Liver (tissue), 9 donors: ENCODE results near the gene VN1R5. TPM values are rescaled to one million over a fixed set of nuclear protein-coding genes. Genes with fewer than 3 reads are reported as not detected.

ENCODE experiments used
- DNase-seq: peaks from one replicate; pipeline ENCODE4 v3.0.0-alpha.2; 2017; ENCODE audit warnings: low spot score
- H3K27ac ChIP-seq, 2 donors: one replicate each; pipeline ENCODE4 v1.7.0; 2013; ENCODE audit warnings: inconsistent platforms in 2 of 2, low read length in 2 of 2, control low read depth in 1 of 2, low read depth in 1 of 2, mild to moderate bottlenecking in 1 of 2
- H3K27me3 ChIP-seq, 4 donors: one replicate each; pipeline versions ENCODE4 v1.6.1 to v1.7.0; 2013; ENCODE audit warnings: low read length in 3 of 4, inconsistent platforms in 1 of 4, mild to moderate bottlenecking in 1 of 4, moderate library complexity in 1 of 4; ENCODE audit not compliant: control insufficient read depth in 4 of 4, insufficient read depth in 4 of 4
- H3K36me3 ChIP-seq, 4 donors: one replicate each; pipeline versions ENCODE4 v1.6.1 to v1.7.0; 2013; ENCODE audit warnings: low read length in 3 of 4, mild to moderate bottlenecking in 3 of 4, low read depth in 1 of 4, moderate library complexity in 1 of 4; ENCODE audit not compliant: control insufficient read depth in 4 of 4, insufficient read depth in 3 of 4
- H3K4me1 ChIP-seq, 4 donors: one replicate each; pipeline versions ENCODE4 v1.6.1 to v1.7.0; 2013; ENCODE audit warnings: low read length in 3 of 4, mild to moderate bottlenecking in 3 of 4, moderate library complexity in 1 of 4; ENCODE audit not compliant: control insufficient read depth in 4 of 4, insufficient read depth in 4 of 4
- H3K4me3 ChIP-seq, 3 donors: one replicate each; pipeline versions ENCODE4 v1.6.1 to v1.7.0; 2013; ENCODE audit warnings: low read length in 3 of 3, control low read depth in 1 of 3, low read depth in 1 of 3, mild to moderate bottlenecking in 1 of 3
- H3K9ac ChIP-seq, 2 donors: one replicate each; pipeline ENCODE4 v1.7.0; 2013; ENCODE audit warnings: low read length in 2 of 2, mild to moderate bottlenecking in 2 of 2, moderate library complexity in 2 of 2, control low read depth in 1 of 2, low read depth in 1 of 2
- H3K9me3 ChIP-seq, 4 donors: one replicate each; pipeline versions ENCODE4 v1.6.1 to v1.7.0; 2013; ENCODE audit warnings: low read length in 3 of 4; ENCODE audit not compliant: control insufficient read depth in 4 of 4
- ATF3 ChIP-seq: IDR thresholded peaks from 2 replicates; pipeline ENCODE4 v1.6.1; 2016; ENCODE audit warnings: antibody characterized with exemption
- EGR1 ChIP-seq, 2 donors: IDR thresholded peaks; 2 replicates each; pipeline ENCODE4 v1.6.1; 2016 to 2018; ENCODE audit warnings: antibody characterized with exemption in 2 of 2, low read depth in 2 of 2
- FOXA1 ChIP-seq: IDR thresholded peaks from 2 replicates; pipeline ENCODE4 v1.6.1; 2016; ENCODE audit warnings: antibody characterized with exemption
- FOXA2 ChIP-seq: IDR thresholded peaks from 2 replicates; pipeline ENCODE4 v1.6.1; 2016; ENCODE audit warnings: antibody characterized with exemption
- GABPA ChIP-seq, 2 donors: IDR thresholded peaks in 1 of 2; conservative IDR thresholded peaks in 1 of 2; 2 replicates each; pipeline ENCODE4 v1.6.1; 2016; ENCODE audit warnings: antibody characterized with exemption in 2 of 2, mild to moderate bottlenecking in 1 of 2, moderate library complexity in 1 of 2
- HNF4A ChIP-seq, 2 donors: conservative IDR thresholded peaks; 2 replicates each; pipeline ENCODE4 v1.6.1; 2016; ENCODE audit warnings: antibody characterized with exemption in 2 of 2, mild to moderate bottlenecking in 2 of 2
- HNF4G ChIP-seq: IDR thresholded peaks from 2 replicates; pipeline ENCODE4 v1.6.1; 2016; ENCODE audit warnings: antibody characterized with exemption
- JUND ChIP-seq, 2 donors: IDR thresholded peaks; 2 replicates each; pipeline ENCODE4 v1.6.1; 2016; ENCODE audit warnings: antibody characterized with exemption in 2 of 2
- MAX ChIP-seq: IDR thresholded peaks from 2 replicates; pipeline ENCODE4 v1.6.1; 2016; ENCODE audit warnings: antibody characterized with exemption
- NR2F2 ChIP-seq: IDR thresholded peaks from 2 replicates; pipeline ENCODE4 v1.6.1; 2016; ENCODE audit warnings: antibody characterized with exemption
- RAD21 ChIP-seq, 2 donors: IDR thresholded peaks; 2 replicates each; pipeline ENCODE4 v1.6.1; 2016; ENCODE audit warnings: antibody characterized with exemption in 2 of 2, mild to moderate bottlenecking in 2 of 2
- RXRA ChIP-seq, 2 donors: IDR thresholded peaks; 2 replicates each; pipeline ENCODE4 v1.6.1; 2017 to 2018; ENCODE audit warnings: antibody characterized with exemption in 2 of 2, mild to moderate bottlenecking in 1 of 2
- SP1 ChIP-seq: IDR thresholded peaks from 2 replicates; pipeline ENCODE4 v1.6.1; 2018; ENCODE audit warnings: antibody characterized with exemption, mild to moderate bottlenecking
- TAF1 ChIP-seq: conservative IDR thresholded peaks from 2 replicates; pipeline ENCODE4 v1.6.1; 2016; ENCODE audit warnings: antibody characterized with exemption, mild to moderate bottlenecking
- YY1 ChIP-seq: IDR thresholded peaks from 2 replicates; pipeline ENCODE4 v1.6.1; 2016; ENCODE audit warnings: antibody characterized with exemption, mild to moderate bottlenecking
- WGBS: extraction: QIAGEN DNeasy Blood & Tissue Kit; methylation state at CpG from one replicate; pipeline ENCODE4 v1.1.7; 2013; 5-methylcytosine and 5-hydroxymethylcytosine counted together
- polyA plus RNA-seq, 2 donors: library from polyadenylated mRNA; stranded (reverse) in 1 of 2; unstranded in 1 of 2; fragments of 200-250 nt in 1 of 2; fragments of >200 nt in 1 of 2; fragmentation: Nextera tagmentation in 1 of 2; extraction: Ambion mirVana in 1 of 2; gene quantifications; one replicate each; pipeline versions ENCODE4 v1.2.1 to v1.2.3, GENCODE V29; 2013 to 2015
- total RNA-seq, 2 donors: library from RNA; depleted of rRNA; stranded (reverse); fragments of >200 nt; gene quantifications; one replicate each; pipeline ENCODE4 v1.2.3, GENCODE V29; 2014
- TF ChIP-seq, protein P1 (sequence below): IDR thresholded peaks from 2 replicates; pipeline ENCODE4 v1.6.1; 2016; ENCODE audit warnings: antibody characterized with exemption
- TF ChIP-seq, protein P2 (sequence below): IDR thresholded peaks from 2 replicates; pipeline ENCODE4 v1.6.1; 2016; ENCODE audit warnings: antibody characterized with exemption, mild to moderate bottlenecking
- TF ChIP-seq, protein P3 (sequence below): fragments of 150-350 bp; IDR thresholded peaks from 2 replicates; pipeline ENCODE4 v1.5.1; 2017; ENCODE audit warnings: improper control_type of control experiment, low read depth, low read length; ENCODE audit not compliant: missing input control
- donor health status: healthy.
- donor health status: healthy.
- donor health status: healthy.
- donor health status: healthy.
- donor health status: healthy.

The VN1R5 gene
- total and polyA plus RNA-seq, 4 donors = not detected

DNA sequence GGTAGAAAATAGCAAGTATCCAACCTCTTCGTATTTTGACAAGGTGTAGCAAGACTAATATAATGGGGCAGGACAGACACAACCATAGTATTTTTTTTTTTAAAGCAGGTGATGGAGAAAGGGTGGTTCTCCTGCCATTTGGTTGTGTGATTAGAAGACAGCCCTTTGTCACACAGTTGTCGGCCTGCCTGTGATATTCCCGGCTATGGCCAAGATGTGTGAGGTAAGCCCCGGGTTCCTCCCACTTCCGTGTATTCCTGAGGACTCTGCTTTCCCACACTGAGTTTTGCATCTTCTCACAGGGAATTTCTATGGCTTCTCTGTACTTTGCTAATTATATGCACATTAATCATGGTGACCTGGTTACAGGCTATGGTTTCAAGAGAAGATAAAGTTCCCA, 39.9 kb downstream of the VN1R5 start:
- Histone ChIP-seq H3K9ac (no peak overlapping the region), H3K4me3 (no peak overlapping the region), H3K27ac (no peak overlapping the region), H3K4me1 (no peaks in the 10 kb centered on the region), H3K36me3 (peaks cover 0 to 9% (median 3%) of the 10 kb centered on the region in 4 donors), H3K9me3 (no peaks in the 10 kb centered on the region), H3K27me3 (no peaks in the 10 kb centered on the region)
- DNase-seq = no peak
- 73% methylated on average over 5 of the region's 5 CpGs for WGBS
- TF ChIP-seq TAF1 (no peak), GABPA (IDR thresholded peaks at IDR 0.05 in 1 of 2, conservative IDR thresholded peaks at IDR 0.05 in 1 of 2) (no peak), SP1 (no peak), HNF4G (no peak), HNF4A (conservative IDR thresholded peaks at IDR 0.05) (no peak), JUND (IDR thresholded peaks at IDR 0.05) (no peak), ATF3 (no peak), RAD21 (IDR thresholded peaks at IDR 0.05) (no peak), NR2F2 (no peak), RXRA (IDR thresholded peaks at IDR 0.05) (no peak), FOXA2 (no peak), FOXA1 (no peak), MAX (no peak), YY1 (no peak), EGR1 (IDR thresholded peaks at IDR 0.05; ENCODE audit: low read depth in 2 of 2) (no peak)
- TF ChIP-seq, protein P1, sequence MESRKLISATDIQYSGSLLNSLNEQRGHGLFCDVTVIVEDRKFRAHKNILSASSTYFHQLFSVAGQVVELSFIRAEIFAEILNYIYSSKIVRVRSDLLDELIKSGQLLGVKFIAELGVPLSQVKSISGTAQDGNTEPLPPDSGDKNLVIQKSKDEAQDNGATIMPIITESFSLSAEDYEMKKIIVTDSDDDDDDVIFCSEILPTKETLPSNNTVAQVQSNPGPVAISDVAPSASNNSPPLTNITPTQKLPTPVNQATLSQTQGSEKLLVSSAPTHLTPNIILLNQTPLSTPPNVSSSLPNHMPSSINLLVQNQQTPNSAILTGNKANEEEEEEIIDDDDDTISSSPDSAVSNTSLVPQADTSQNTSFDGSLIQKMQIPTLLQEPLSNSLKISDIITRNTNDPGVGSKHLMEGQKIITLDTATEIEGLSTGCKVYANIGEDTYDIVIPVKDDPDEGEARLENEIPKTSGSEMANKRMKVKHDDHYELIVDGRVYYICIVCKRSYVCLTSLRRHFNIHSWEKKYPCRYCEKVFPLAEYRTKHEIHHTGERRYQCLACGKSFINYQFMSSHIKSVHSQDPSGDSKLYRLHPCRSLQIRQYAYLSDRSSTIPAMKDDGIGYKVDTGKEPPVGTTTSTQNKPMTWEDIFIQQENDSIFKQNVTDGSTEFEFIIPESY = no peak
- TF ChIP-seq, protein P2, sequence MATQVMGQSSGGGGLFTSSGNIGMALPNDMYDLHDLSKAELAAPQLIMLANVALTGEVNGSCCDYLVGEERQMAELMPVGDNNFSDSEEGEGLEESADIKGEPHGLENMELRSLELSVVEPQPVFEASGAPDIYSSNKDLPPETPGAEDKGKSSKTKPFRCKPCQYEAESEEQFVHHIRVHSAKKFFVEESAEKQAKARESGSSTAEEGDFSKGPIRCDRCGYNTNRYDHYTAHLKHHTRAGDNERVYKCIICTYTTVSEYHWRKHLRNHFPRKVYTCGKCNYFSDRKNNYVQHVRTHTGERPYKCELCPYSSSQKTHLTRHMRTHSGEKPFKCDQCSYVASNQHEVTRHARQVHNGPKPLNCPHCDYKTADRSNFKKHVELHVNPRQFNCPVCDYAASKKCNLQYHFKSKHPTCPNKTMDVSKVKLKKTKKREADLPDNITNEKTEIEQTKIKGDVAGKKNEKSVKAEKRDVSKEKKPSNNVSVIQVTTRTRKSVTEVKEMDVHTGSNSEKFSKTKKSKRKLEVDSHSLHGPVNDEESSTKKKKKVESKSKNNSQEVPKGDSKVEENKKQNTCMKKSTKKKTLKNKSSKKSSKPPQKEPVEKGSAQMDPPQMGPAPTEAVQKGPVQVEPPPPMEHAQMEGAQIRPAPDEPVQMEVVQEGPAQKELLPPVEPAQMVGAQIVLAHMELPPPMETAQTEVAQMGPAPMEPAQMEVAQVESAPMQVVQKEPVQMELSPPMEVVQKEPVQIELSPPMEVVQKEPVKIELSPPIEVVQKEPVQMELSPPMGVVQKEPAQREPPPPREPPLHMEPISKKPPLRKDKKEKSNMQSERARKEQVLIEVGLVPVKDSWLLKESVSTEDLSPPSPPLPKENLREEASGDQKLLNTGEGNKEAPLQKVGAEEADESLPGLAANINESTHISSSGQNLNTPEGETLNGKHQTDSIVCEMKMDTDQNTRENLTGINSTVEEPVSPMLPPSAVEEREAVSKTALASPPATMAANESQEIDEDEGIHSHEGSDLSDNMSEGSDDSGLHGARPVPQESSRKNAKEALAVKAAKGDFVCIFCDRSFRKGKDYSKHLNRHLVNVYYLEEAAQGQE = no peak
- TF ChIP-seq, protein P3, sequence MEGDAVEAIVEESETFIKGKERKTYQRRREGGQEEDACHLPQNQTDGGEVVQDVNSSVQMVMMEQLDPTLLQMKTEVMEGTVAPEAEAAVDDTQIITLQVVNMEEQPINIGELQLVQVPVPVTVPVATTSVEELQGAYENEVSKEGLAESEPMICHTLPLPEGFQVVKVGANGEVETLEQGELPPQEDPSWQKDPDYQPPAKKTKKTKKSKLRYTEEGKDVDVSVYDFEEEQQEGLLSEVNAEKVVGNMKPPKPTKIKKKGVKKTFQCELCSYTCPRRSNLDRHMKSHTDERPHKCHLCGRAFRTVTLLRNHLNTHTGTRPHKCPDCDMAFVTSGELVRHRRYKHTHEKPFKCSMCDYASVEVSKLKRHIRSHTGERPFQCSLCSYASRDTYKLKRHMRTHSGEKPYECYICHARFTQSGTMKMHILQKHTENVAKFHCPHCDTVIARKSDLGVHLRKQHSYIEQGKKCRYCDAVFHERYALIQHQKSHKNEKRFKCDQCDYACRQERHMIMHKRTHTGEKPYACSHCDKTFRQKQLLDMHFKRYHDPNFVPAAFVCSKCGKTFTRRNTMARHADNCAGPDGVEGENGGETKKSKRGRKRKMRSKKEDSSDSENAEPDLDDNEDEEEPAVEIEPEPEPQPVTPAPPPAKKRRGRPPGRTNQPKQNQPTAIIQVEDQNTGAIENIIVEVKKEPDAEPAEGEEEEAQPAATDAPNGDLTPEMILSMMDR = no peak
